Prostate gland (tissue), 2 donors: ENCODE measurements around the gene LRRC71. TPM values are rescaled to one million over a fixed set of nuclear protein-coding genes. Genes with fewer than 3 reads are reported as not detected.
"Not testable (repeated sequence)": the region's sequence is repeated elsewhere in the genome, so short reads cannot be mapped to it uniquely, and the experiment has no call there.

Experiments
- DNase-seq: peaks from one replicate; pipeline ENCODE4 v3.0.0-alpha.2; 2019; ENCODE audit warnings: low spot score
- H3K27ac ChIP-seq, 2 donors: fragments of 200-600 bp; sonication (generic); 2 replicates each; pipeline ENCODE4 v1.5.1; 2017 to 2019
- H3K27me3 ChIP-seq: fragments of 200-600 bp; sonication (generic); replicated peaks from 2 replicates; pipeline ENCODE4 v1.5.1; 2019; ENCODE audit not compliant: insufficient read depth
- H3K36me3 ChIP-seq, 2 donors: fragments of 200-600 bp; sonication (generic); 1 replicate in 1 of 2; 2 replicates in 1 of 2; pipeline versions ENCODE4 v1.5.1 to v1.8.1; 2017 to 2019
- H3K4me1 ChIP-seq: fragments of 200-600 bp; sonication (generic); replicated peaks from 2 replicates; pipeline ENCODE4 v1.5.1; 2019
- H3K4me3 ChIP-seq, 2 donors: fragments of 200-600 bp; sonication (generic); 2 replicates each; pipeline ENCODE4 v1.5.1; 2017 to 2019
- H3K9me3 ChIP-seq: fragments of 200-600 bp; sonication (generic); 2 replicates; pipeline ENCODE4 v1.5.1; 2017
- CTCF ChIP-seq, 4 experiments: fragments of 200-600 bp in 2 of 4; fragments of 450-650 bp in 2 of 4; sonication (generic) in 2 of 4; IDR thresholded peaks; 1 replicate in 3 of 4; 2 replicates in 1 of 4; pipeline ENCODE4 v1.5.1; 2016 to 2019; ENCODE audit warnings: antibody characterized with exemption in 4 of 4, mild to moderate bottlenecking in 2 of 4, moderate library complexity in 2 of 4
- POLR2A ChIP-seq: fragments of 450-650 bp; IDR thresholded peaks from one replicate; pipeline ENCODE4 v1.6.1; 2016; ENCODE audit warnings: antibody characterized with exemption, mild to moderate bottlenecking
- POLR2AphosphoS5 ChIP-seq: sonication (generic); formaldehyde crosslinking; IDR thresholded peaks from one replicate; pipeline ENCODE4 v1.6.1; 2017; ENCODE audit warnings: antibody characterized with exemption
- WGBS: methylation state at CpG from one replicate; pipeline ENCODE4 v1.1.5; 2018; 5-methylcytosine and 5-hydroxymethylcytosine counted together
- intact Hi-C: fragments of 100-400 bp; cut with DNase I; formaldehyde crosslinking; loops from one replicate; pipeline ENCODE4 v1.14.2; 2022
- total RNA-seq, 2 donors: library from RNA; depleted of rRNA; stranded (reverse); fragments of >200 nt; gene quantifications; one replicate each; pipeline ENCODE4 v1.1.0, GENCODE V29; 2016

The LRRC71 gene
- total RNA-seq, 2 donors from 2014 or later: 3.7 TPM; not detected in 1

GRCh38 chr1:156922986-156923669, 2.7 kb downstream of the LRRC71 start:
- intact Hi-C loops: no loop called here
- DNase-seq: no peak
- 21% methylated on average over 11 of the region's 11 CpGs for WGBS
- Histone ChIP-seq H3K36me3 (no peaks in the 10 kb centered on the region), H3K4me1 (no peaks in the 10 kb centered on the region), H3K9me3 (no peaks in the 10 kb centered on the region), H3K27ac (no peak overlapping the region), H3K27me3 (peaks cover 9% of the 10 kb centered on the region), H3K4me3 (no peak overlapping the region)
- no peak for TF ChIP-seq POLR2A

GRCh38 chr1:156923670-156924477, 3.4 kb downstream of the LRRC71 start:
- Histone ChIP-seq H3K4me3 (no peak overlapping the region), H3K27me3 (peaks cover 9% of the 10 kb centered on the region), H3K36me3 (no peaks in the 10 kb centered on the region), H3K9me3 (no peaks in the 10 kb centered on the region), H3K4me1 (no peaks in the 10 kb centered on the region), H3K27ac (no peak overlapping the region)
- DNase-seq: no peak
- WGBS: 4% methylated on average over 46 of the region's 64 CpGs
- intact Hi-C loops: no loop called here
- TF ChIP-seq POLR2A (no peak), CTCF (IDR thresholded peaks at IDR 0.05) (no peak), POLR2AphosphoS5 (no peak)

GRCh38 chr1:156924478-156925153, 4.2 kb downstream of the LRRC71 start:
- intact Hi-C loops: no loop called here
- no peak overlapping the region for H3K4me3 ChIP-seq

GRCh38 chr1:156925154-156926010, 5.0 kb downstream of the LRRC71 start:
- intact Hi-C loops: no loop called here
- TF ChIP-seq POLR2A: no peak
- no peaks in the 10 kb centered on the region for H3K4me1 ChIP-seq
- H3K4me3 ChIP-seq: no peak overlapping the region
- DNase-seq: no peak
- no peaks in the 10 kb centered on the region for H3K9me3 ChIP-seq
- no peak overlapping the region for H3K27ac ChIP-seq
- 93% methylated on average over 5 of the region's 5 CpGs for WGBS
- no peaks in the 10 kb centered on the region for H3K36me3 ChIP-seq
- peaks cover 9% of the 10 kb centered on the region for H3K27me3 ChIP-seq

More at GRCh38 chr1:156924478-156925153, 4.2 kb downstream of the LRRC71 start:
- H3K9me3 ChIP-seq: no peaks in the 10 kb centered on the region
- no peaks in the 10 kb centered on the region for H3K4me1 ChIP-seq
- DNase-seq: no peak
- TF ChIP-seq POLR2AphosphoS5 (no peak), POLR2A (no peak), CTCF (IDR thresholded peaks at IDR 0.05) (no peak)
- 48% methylated on average over 22 of the region's 22 CpGs for WGBS
- no peak overlapping the region for H3K27ac ChIP-seq
- no peaks in the 10 kb centered on the region for H3K36me3 ChIP-seq
- H3K27me3 ChIP-seq: peaks cover 9% of the 10 kb centered on the region

- no peak overlapping the region for H3K4me3 ChIP-seq
- 31% methylated on average over 3 of the region's 3 CpGs for WGBS
- H3K27ac ChIP-seq: no peak overlapping the region
- H3K36me3 ChIP-seq: no peaks in the 10 kb centered on the region
- DNase-seq: no peak
- no peaks in the 10 kb centered on the region for H3K4me1 ChIP-seq
- intact Hi-C loops: no loop called here
- H3K9me3 ChIP-seq: no peaks in the 10 kb centered on the region
- no peak for TF ChIP-seq POLR2AphosphoS5
- TF ChIP-seq POLR2A: no peak
- no peak for TF ChIP-seq CTCF (IDR thresholded peaks at IDR 0.05)
- H3K27me3 ChIP-seq: peaks cover 9% of the 10 kb centered on the region
Observed at GRCh38 chr1:156926175-156926574, 5.7 kb downstream of the LRRC71 start.

- H3K4me1 ChIP-seq, H3K9me3 ChIP-seq, intact Hi-C loops, DNase-seq, H3K4me3 ChIP-seq, H3K36me3 ChIP-seq, H3K27me3 ChIP-seq, H3K27ac ChIP-seq: not testable (repeated sequence)
- 95% methylated on average over 6 of the region's 6 CpGs for WGBS
Observed at GRCh38 chr1:156926695-156927094, 6.3 kb downstream of the LRRC71 start.
